ENCODE measurements around the gene NUDT2.

The NUDT2 gene

DNA sequence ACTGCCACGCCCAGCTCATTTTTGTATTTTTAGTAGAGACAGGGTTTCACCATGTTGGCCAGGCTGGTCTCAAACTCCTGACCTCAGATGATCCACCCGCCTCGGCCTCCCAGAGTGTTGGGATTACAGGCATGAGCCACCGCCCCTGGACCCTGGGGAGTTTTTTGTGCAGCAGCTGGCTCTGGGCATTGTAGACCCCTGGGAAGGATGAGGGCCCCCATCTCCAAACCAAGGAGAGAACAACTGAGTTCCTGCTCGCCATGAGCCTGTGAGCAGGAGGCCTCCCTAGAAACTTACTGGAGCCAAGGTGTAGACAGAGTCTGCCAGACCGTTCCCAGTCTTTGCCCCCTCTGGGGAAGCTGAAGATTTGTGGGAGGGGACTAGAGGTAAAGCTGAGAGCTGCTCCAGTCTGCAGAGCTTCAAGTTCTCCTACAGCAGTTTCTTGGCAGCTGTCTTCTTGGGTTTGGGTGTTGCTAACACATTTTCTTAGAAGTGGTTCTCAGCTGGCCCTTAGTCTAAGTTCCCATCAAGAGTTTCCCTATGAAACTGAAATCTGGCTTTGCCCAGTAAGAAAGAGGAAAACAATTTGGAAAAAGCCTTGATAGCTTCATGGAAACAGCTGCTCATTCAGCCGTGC, 12.4 kb downstream of the NUDT2 start:
- CTCF ChIA-PET, result interaction anchor here (1.3 kb wide), 1 partner anchor 9 kb away, joined by 7 read pairs; no protein-coding TSS in a partner anchor

DNA sequence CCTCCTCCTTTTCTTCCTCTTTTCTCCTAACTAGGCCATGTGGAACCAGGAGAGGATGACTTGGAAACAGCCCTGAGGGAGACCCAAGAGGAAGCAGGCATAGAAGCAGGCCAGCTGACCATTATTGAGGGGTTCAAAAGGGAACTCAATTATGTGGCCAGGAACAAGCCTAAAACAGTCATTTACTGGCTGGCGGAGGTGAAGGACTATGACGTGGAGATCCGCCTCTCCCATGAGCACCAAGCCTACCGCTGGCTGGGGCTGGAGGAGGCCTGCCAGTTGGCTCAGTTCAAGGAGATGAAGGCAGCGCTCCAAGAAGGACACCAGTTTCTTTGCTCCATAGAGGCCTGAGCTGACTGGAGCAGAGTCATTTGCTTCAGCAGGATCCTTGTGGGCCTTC, 13.7 kb downstream of the NUDT2 start:
- Histone ChIP-seq H3K9me3 (ENCODE audit: control insufficient read depth, insufficient read depth, low read depth, low read length) (no peaks in the 10 kb centered on the region), H3K4me3 (ENCODE audit: low read depth, low read length) (no peak overlapping the region), H3K27ac (ENCODE audit: extremely low read depth, low read depth, low read length) (no peak overlapping the region), H3K36me3 (ENCODE audit: control insufficient read depth in 2 of 2, insufficient read depth in 1 of 2, low read length in 2 of 2) (peaks cover 0 to 39% of the 10 kb centered on the region in 2 experiments; a peak in 2 of 3 replicates), H3K4me1 (ENCODE audit: control insufficient read depth, insufficient read depth, low read length) (no peaks in the 10 kb centered on the region)
- POLR2A ChIA-PET, result no interaction called here
- TF ChIP-seq ZNF530 (tag by site-specific recombination; IDR thresholded peaks at IDR 0.05; ENCODE audit: low read depth), result no peak
- no peak for TF ChIP-seq ZNF48 (tag by site-specific recombination; IDR thresholded peaks at IDR 0.05)
- TF ChIP-seq KLF7 (tag by site-specific recombination; IDR thresholded peaks at IDR 0.05; ENCODE audit: borderline replicate concordance), result no peak
- no peak for TF ChIP-seq SETDB1 (IDR thresholded peaks at IDR 0.05; ENCODE audit: insufficient read length, low read length)
- no peak for TF ChIP-seq ZNF433 (tag by site-specific recombination; IDR thresholded peaks at IDR 0.05; ENCODE audit: low read depth)
- CTCF ChIA-PET, result interaction anchor here (0.6 kb wide), 1 partner anchor 203 kb away, joined by 3 read pairs; no protein-coding TSS in a partner anchor

More for the DNA sequence above, 12.4 kb downstream of the NUDT2 start:
- no peak overlapping the region for H3K4me3 ChIP-seq (ENCODE audit: low read depth, low read length)
- no peaks in the 10 kb centered on the region for H3K9me3 ChIP-seq (ENCODE audit: control insufficient read depth, insufficient read depth, low read depth, low read length)
- no peak overlapping the region for H3K27ac ChIP-seq (ENCODE audit: extremely low read depth, low read depth, low read length)
- no peak for TF ChIP-seq BCL11B (tag by site-specific recombination; IDR thresholded peaks at IDR 0.05; ENCODE audit: low read depth)
- POLR2A ChIA-PET, result interaction anchor here (1.1 kb wide), 1 partner anchor 9 kb away, joined by 3 read pairs; no protein-coding TSS in a partner anchor
- peaks cover 0 to 39% of the 10 kb centered on the region in 2 experiments; a peak in 2 of 3 replicates for H3K36me3 ChIP-seq (ENCODE audit: control insufficient read depth in 2 of 2, insufficient read depth in 1 of 2, low read length in 2 of 2)
- no peaks in the 10 kb centered on the region for H3K4me1 ChIP-seq (ENCODE audit: control insufficient read depth, insufficient read depth, low read length)

DNA sequence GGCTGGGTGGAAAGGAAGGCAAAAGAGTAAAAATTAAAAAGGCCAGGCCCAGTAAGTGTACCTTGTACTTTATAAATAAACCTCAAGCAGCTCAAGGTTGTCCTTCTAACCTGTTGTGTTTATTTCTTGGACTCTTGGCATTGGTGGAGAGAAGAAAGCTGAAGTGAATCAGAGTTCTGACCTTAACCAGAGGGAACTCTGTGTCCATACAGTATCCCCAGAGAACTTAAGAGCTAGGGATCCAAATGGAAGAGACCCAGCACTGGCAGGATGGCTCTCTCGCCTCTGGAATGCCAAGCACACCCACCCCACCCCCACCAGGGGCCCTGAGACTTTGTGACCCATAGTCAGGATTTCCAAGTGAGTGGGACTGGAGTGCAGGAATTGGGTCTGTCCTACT, 14.2 kb downstream of the NUDT2 start:
- POLR2A ChIA-PET, result no interaction called here

DNA sequence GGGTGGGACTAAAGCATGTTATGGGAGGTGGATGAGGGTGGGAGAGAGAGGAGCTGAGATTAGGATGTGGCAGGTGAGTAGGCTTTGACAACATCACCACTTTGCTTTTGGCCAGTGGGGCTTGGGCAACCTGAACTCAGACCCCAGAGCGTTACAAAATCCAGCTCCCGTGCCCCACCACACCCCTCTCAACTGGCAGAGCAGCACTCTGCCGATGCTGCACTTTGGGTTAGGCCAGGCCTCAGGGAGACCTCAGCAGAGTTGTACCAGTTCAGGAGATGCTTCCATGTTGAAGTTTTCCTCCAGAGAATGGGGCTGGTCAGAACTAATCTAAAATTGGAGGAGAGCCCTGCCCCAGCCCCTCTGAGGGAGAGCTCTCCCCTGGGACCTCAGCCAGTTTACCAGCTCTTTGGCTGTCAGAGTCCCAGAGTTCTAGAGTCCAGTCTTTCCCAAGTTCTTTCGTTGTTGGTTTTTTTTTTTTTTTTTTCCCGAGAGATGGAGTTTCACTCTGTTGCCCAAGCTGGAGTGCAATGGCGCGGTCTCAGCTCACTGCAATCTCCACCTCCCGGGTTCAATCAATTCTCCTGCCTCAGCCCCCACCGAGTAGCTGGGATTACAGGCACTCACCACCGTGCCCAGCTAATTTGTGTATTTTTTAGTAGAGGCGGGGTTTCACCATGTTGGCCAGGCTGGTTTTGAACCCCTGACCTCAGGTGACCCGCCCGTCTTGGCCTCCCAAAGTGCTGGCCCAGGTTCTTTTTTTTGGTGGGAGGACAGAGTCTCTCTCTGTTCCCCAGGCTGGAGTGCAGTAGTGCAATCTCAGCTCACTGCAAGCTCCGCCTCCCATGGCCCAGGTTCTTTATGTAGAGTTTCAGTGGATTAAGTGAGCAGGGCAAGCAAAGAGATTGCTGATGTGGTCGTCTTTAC, 17.8 kb downstream of the NUDT2 start:
- Histone ChIP-seq H3K27ac (ENCODE audit: extremely low read depth, low read depth, low read length) (no peak overlapping the region), H3K9me3 (ENCODE audit: control insufficient read depth, insufficient read depth, low read depth, low read length) (no peaks in the 10 kb centered on the region), H3K4me1 (ENCODE audit: control insufficient read depth, insufficient read depth, low read length) (no peaks in the 10 kb centered on the region), H3K4me3 (ENCODE audit: low read depth, low read length) (no peak overlapping the region), H3K36me3 (ENCODE audit: control insufficient read depth in 2 of 2, insufficient read depth in 1 of 2, low read length in 2 of 2) (peaks cover 0 to 15% of the 10 kb centered on the region in 2 experiments; a peak in 2 of 3 replicates)
- TF ChIP-seq KLF16 (tag by site-specific recombination; IDR thresholded peaks at IDR 0.05) (no peak), ZBTB17 (tag by site-specific recombination; IDR thresholded peaks at IDR 0.05) (peak; percentile 49; the same call in 1 of the 2 replicates), ZNF791 (tag by site-specific recombination; IDR thresholded peaks at IDR 0.05) (no peak), ZNF16 (tag by site-specific recombination; IDR thresholded peaks at IDR 0.05; ENCODE audit: low read depth) (no peak), ZNF785 (tag by site-specific recombination; IDR thresholded peaks at IDR 0.05) (no peak)
- TF ChIP-seq, protein P1, sequence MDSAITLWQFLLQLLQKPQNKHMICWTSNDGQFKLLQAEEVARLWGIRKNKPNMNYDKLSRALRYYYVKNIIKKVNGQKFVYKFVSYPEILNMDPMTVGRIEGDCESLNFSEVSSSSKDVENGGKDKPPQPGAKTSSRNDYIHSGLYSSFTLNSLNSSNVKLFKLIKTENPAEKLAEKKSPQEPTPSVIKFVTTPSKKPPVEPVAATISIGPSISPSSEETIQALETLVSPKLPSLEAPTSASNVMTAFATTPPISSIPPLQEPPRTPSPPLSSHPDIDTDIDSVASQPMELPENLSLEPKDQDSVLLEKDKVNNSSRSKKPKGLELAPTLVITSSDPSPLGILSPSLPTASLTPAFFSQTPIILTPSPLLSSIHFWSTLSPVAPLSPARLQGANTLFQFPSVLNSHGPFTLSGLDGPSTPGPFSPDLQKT (IDR thresholded peaks at IDR 0.05; ENCODE audit: borderline replicate concordance, low read depth, low read length), result no peak
- ChIA-PET POLR2A (no interaction called here), CTCF (interaction anchor here (0.6 to 1.6 kb wide), 7 partner anchors 13 to 245 kb away, joined by 3 to 4 read pairs (median 3); no protein-coding TSS in a partner anchor)

More for the DNA sequence above, 14.2 kb downstream of the NUDT2 start:
- Histone ChIP-seq H3K4me3 (ENCODE audit: low read depth, low read length) (no peak overlapping the region), H3K36me3 (ENCODE audit: control insufficient read depth in 2 of 2, insufficient read depth in 1 of 2, low read length in 2 of 2) (peaks cover 0 to 37% of the 10 kb centered on the region in 2 experiments; a peak in 2 of 3 replicates), H3K4me1 (ENCODE audit: control insufficient read depth, insufficient read depth, low read length) (no peaks in the 10 kb centered on the region), H3K27ac (ENCODE audit: extremely low read depth, low read depth, low read length) (no peak overlapping the region), H3K9me3 (ENCODE audit: control insufficient read depth, insufficient read depth, low read depth, low read length) (no peaks in the 10 kb centered on the region)
- CTCF ChIA-PET, result no interaction called here
- no peak for TF ChIP-seq HOXD13 (CRISPR knock-in tag; IDR thresholded peaks at IDR 0.05; ENCODE audit: borderline replicate concordance)
- TF ChIP-seq, protein P2, sequence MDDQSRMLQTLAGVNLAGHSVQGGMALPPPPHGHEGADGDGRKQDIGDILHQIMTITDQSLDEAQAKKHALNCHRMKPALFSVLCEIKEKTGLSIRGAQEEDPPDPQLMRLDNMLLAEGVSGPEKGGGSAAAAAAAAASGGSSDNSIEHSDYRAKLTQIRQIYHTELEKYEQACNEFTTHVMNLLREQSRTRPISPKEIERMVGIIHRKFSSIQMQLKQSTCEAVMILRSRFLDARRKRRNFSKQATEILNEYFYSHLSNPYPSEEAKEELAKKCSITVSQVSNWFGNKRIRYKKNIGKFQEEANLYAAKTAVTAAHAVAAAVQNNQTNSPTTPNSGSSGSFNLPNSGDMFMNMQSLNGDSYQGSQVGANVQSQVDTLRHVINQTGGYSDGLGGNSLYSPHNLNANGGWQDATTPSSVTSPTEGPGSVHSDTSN (CRISPR knock-in tag; IDR thresholded peaks at IDR 0.05), result no peak
- no peak for TF ChIP-seq ZNF133 (tag by site-specific recombination; IDR thresholded peaks at IDR 0.05)
- no peak for TF ChIP-seq SP2 (tag by site-specific recombination; IDR thresholded peaks at IDR 0.05)
- TF ChIP-seq MZF1 (tag by site-specific recombination; IDR thresholded peaks at IDR 0.05; ENCODE audit: borderline replicate concordance), result no peak

All from HEK293 (cell line).